ENCODE data around the gene RADX.
A peak's percentile ranks its signal among the peaks of the same experiment; 100 is the strongest.

The RADX gene

DNA sequence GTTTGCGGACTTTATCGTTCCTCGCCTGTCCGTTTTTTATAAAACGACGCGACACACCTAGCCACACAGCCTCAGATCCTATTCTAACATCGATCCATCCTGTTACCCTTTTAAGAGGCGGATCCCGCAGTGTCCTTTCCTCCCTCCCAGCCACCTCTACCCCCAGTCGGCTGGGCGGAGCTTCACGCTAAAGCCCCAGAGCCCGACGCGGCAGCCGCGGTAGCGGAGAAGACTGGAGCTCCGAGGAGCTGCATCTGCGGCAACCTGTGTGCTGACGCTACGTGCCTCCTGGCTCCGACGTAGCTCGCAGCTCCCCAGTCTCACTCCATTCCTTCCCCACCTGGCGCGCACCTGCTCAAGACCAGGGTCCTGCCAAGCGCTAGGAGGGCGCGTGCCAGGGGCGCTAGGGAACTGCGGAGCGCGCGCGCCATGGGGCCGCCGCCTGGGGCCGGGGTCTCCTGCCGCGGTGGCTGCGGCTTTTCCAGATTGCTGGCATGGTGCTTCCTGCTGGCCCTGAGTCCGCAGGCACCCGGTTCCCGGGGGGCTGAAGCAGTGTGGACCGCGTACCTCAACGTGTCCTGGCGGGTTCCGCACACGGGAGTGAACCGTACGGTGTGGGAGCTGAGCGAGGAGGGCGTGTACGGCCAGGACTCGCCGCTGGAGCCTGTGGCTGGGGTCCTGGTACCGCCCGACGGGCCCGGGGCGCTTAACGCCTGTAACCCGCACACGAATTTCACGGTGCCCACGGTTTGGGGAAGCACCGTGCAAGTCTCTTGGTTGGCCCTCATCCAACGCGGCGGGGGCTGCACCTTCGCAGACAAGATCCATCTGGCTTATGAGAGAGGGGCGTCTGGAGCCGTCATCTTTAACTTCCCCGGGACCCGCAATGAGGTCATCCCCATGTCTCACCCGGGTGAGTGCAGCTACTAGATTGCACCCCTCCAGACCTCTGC is 115.0 kb downstream of the RADX start, which contains the start of gene RNF128:
Gene RNF128 (plus strand): TSS at position 217 of the 953 bp plus-strand sequence. CDS start 213 bp downstream, at position 430.
- Histone ChIP-seq H3K4me3 (ENCODE audit: low read depth, low read length) (peak within 1 kb of the TSS; percentile 46), H3K36me3 (ENCODE audit: control insufficient read depth in 2 of 2, insufficient read depth in 1 of 2, low read length in 2 of 2) (no peaks in the 10 kb centered on the region), H3K27ac (ENCODE audit: extremely low read depth, low read depth, low read length) (peak within 1 kb of the TSS; percentile 80), H3K4me1 (ENCODE audit: control insufficient read depth, insufficient read depth, low read length) (peaks cover 6% of the 10 kb centered on the region; the same call in 1 of the 2 replicates), H3K9me3 (ENCODE audit: control insufficient read depth, insufficient read depth, low read depth, low read length) (no peaks in the 10 kb centered on the region)
- CTCF ChIA-PET = interaction anchor here (0.7 kb wide), 1 partner anchor 23 kb away, joined by 3 read pairs; no protein-coding TSS in a partner anchor
- POLR2A ChIA-PET = interaction anchor here (0.9 to 2.0 kb wide), 8 partner anchors 9 to 115 kb away, joined by 3 to 9 read pairs (median 4); partner anchors contain the start of genes RADX and TBC1D8B
- no peak for TF ChIP-seq ZNF830 (tag by site-specific recombination; IDR thresholded peaks at IDR 0.05; ENCODE audit: low read depth)
- TF ChIP-seq KLF8 (tag by site-specific recombination; IDR thresholded peaks at IDR 0.05) = no peak
- no peak for TF ChIP-seq ZFP3 (tag by site-specific recombination; IDR thresholded peaks at IDR 0.05; ENCODE audit: low read depth)
- TF ChIP-seq ZNF146 (tag by site-specific recombination; IDR thresholded peaks at IDR 0.05) = no peak
- no peak for TF ChIP-seq ZNF133 (tag by site-specific recombination; IDR thresholded peaks at IDR 0.05)
- TF ChIP-seq SETDB1 (IDR thresholded peaks at IDR 0.05; ENCODE audit: insufficient read length, low read length) = no peak
- TF ChIP-seq ZNF37A (tag by site-specific recombination; IDR thresholded peaks at IDR 0.05) = no peak
- no peak for TF ChIP-seq ZNF266 (tag by site-specific recombination; IDR thresholded peaks at IDR 0.05; ENCODE audit: low read depth)
- TF ChIP-seq IKZF3 (tag by site-specific recombination; IDR thresholded peaks at IDR 0.05) = no peak
- TF ChIP-seq, protein P1, sequence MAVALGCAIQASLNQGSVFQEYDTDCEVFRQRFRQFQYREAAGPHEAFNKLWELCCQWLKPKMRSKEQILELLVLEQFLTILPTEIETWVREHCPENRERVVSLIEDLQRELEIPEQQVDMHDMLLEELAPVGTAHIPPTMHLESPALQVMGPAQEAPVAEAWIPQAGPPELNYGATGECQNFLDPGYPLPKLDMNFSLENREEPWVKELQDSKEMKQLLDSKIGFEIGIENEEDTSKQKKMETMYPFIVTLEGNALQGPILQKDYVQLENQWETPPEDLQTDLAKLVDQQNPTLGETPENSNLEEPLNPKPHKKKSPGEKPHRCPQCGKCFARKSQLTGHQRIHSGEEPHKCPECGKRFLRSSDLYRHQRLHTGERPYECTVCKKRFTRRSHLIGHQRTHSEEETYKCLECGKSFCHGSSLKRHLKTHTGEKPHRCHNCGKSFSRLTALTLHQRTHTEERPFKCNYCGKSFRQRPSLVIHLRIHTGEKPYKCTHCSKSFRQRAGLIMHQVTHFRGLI (tag by site-specific recombination; IDR thresholded peaks at IDR 0.05) = no peak
- TF ChIP-seq ZNF324 (tag by site-specific recombination; IDR thresholded peaks at IDR 0.05) = no peak
- TF ChIP-seq KLF16 (tag by site-specific recombination; IDR thresholded peaks at IDR 0.05) = no peak
- TF ChIP-seq EGR2 (tag by site-specific recombination; IDR thresholded peaks at IDR 0.05; ENCODE audit: low read depth) = no peak
- TF ChIP-seq ZNF664 (tag by site-specific recombination; IDR thresholded peaks at IDR 0.05) = no peak
- no peak for TF ChIP-seq ZNF677 (tag by site-specific recombination; IDR thresholded peaks at IDR 0.05)
- no peak for TF ChIP-seq OVOL3 (tag by site-specific recombination; IDR thresholded peaks at IDR 0.05)
- no peak for TF ChIP-seq ZNF701 (tag by site-specific recombination; IDR thresholded peaks at IDR 0.05)
- peak; percentile 63 for TF ChIP-seq SP3 (tag by site-specific recombination; IDR thresholded peaks at IDR 0.05)
- no peak for TF ChIP-seq ZNF670 (tag by site-specific recombination; IDR thresholded peaks at IDR 0.05; ENCODE audit: low read depth)
- TF ChIP-seq ZNF623 (tag by site-specific recombination; IDR thresholded peaks at IDR 0.05) = no peak
- TF ChIP-seq ZNF621 (tag by site-specific recombination; IDR thresholded peaks at IDR 0.05) = no peak
- TF ChIP-seq ZNF341 (tag by site-specific recombination; IDR thresholded peaks at IDR 0.05; ENCODE audit: low read depth) = peak; percentile 84
- no peak for TF ChIP-seq ZNF654 (tag by site-specific recombination; IDR thresholded peaks at IDR 0.05; ENCODE audit: low read depth)
- TF ChIP-seq, protein P2, sequence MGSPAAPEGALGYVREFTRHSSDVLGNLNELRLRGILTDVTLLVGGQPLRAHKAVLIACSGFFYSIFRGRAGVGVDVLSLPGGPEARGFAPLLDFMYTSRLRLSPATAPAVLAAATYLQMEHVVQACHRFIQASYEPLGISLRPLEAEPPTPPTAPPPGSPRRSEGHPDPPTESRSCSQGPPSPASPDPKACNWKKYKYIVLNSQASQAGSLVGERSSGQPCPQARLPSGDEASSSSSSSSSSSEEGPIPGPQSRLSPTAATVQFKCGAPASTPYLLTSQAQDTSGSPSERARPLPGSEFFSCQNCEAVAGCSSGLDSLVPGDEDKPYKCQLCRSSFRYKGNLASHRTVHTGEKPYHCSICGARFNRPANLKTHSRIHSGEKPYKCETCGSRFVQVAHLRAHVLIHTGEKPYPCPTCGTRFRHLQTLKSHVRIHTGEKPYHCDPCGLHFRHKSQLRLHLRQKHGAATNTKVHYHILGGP (tag by site-specific recombination; IDR thresholded peaks at IDR 0.05) = no peak
- no peak for TF ChIP-seq ZNF548 (tag by site-specific recombination; IDR thresholded peaks at IDR 0.05)
- TF ChIP-seq, protein P3, sequence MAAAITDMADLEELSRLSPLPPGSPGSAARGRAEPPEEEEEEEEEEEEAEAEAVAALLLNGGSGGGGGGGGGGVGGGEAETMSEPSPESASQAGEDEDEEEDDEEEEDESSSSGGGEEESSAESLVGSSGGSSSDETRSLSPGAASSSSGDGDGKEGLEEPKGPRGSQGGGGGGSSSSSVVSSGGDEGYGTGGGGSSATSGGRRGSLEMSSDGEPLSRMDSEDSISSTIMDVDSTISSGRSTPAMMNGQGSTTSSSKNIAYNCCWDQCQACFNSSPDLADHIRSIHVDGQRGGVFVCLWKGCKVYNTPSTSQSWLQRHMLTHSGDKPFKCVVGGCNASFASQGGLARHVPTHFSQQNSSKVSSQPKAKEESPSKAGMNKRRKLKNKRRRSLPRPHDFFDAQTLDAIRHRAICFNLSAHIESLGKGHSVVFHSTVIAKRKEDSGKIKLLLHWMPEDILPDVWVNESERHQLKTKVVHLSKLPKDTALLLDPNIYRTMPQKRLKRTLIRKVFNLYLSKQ (tag by site-specific recombination; IDR thresholded peaks at IDR 0.05; ENCODE audit: borderline replicate concordance) = no peak
- TF ChIP-seq, protein P4, sequence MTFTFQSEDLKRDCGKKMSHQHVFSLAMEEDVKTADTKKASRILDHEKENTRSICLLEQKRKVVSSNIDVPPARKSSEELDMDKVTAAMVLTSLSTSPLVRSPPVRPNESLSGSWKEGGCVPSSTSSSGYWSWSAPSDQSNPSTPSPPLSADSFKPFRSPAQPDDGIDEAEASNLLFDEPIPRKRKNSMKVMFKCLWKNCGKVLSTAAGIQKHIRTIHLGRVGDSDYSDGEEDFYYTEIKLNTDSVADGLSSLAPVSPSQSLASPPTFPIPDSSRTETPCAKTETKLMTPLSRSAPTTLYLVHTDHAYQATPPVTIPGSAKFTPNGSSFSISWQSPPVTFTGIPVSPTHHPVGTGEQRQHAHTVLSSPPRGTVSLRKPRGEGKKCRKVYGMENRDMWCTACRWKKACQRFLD (tag by site-specific recombination; IDR thresholded peaks at IDR 0.05) = no peak
- no peak for TF ChIP-seq SP2 (tag by site-specific recombination; IDR thresholded peaks at IDR 0.05)
- TF ChIP-seq ZSCAN30 (tag by site-specific recombination; IDR thresholded peaks at IDR 0.05) = no peak
- TF ChIP-seq, protein P5, sequence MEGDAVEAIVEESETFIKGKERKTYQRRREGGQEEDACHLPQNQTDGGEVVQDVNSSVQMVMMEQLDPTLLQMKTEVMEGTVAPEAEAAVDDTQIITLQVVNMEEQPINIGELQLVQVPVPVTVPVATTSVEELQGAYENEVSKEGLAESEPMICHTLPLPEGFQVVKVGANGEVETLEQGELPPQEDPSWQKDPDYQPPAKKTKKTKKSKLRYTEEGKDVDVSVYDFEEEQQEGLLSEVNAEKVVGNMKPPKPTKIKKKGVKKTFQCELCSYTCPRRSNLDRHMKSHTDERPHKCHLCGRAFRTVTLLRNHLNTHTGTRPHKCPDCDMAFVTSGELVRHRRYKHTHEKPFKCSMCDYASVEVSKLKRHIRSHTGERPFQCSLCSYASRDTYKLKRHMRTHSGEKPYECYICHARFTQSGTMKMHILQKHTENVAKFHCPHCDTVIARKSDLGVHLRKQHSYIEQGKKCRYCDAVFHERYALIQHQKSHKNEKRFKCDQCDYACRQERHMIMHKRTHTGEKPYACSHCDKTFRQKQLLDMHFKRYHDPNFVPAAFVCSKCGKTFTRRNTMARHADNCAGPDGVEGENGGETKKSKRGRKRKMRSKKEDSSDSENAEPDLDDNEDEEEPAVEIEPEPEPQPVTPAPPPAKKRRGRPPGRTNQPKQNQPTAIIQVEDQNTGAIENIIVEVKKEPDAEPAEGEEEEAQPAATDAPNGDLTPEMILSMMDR (tag by site-specific recombination; IDR thresholded peaks at IDR 0.05) = no peak
- TF ChIP-seq ZNF777 (tag by site-specific recombination; IDR thresholded peaks at IDR 0.05; ENCODE audit: borderline replicate concordance) = no peak; the same call in 1 of the 2 replicates
- no peak for TF ChIP-seq ZNF10 (tag by site-specific recombination; IDR thresholded peaks at IDR 0.05)
